Small intestine (tissue), 7 donors: ENCODE measurements around the gene BACH2. TPM values are rescaled to one million over a fixed set of nuclear protein-coding genes. Genes with fewer than 3 reads are reported as not detected.
"Not testable (repeated sequence)": the region's sequence is repeated elsewhere in the genome, so short reads cannot be mapped to it uniquely, and the experiment has no call there.

Experiments used
- DNase-seq, 2 donors: peaks; one replicate each; pipeline versions ENCODE4 v3.0.0 to v3.0.0-alpha.2; 2013
- FAIRE-seq: peaks from 2 replicates; lab custom pipeline; 2012; peaks lifted over from hg19 to GRCh38; lab: Jason Lieb, UNC
- H3K27ac ChIP-seq, 3 donors: one replicate each; pipeline ENCODE4 v1.5.1; 2013; ENCODE audit warnings: low read length in 2 of 3, mild to moderate bottlenecking in 2 of 3, control low read depth in 1 of 3, inconsistent platforms in 1 of 3, low read depth in 1 of 3, moderate library complexity in 1 of 3
- H3K27me3 ChIP-seq, 3 donors: one replicate each; pipeline ENCODE4 v1.6.1; 2013; ENCODE audit warnings: low read length in 3 of 3, inconsistent platforms in 1 of 3; ENCODE audit not compliant: control insufficient read depth in 3 of 3, insufficient read depth in 3 of 3
- H3K36me3 ChIP-seq, 3 donors: one replicate each; pipeline ENCODE4 v1.6.1; 2013; ENCODE audit warnings: low read length in 3 of 3, inconsistent platforms in 1 of 3, low read depth in 1 of 3, mild to moderate bottlenecking in 1 of 3, moderate library complexity in 1 of 3; ENCODE audit not compliant: control insufficient read depth in 3 of 3, insufficient read depth in 2 of 3
- H3K4me1 ChIP-seq, 3 donors: one replicate each; pipeline ENCODE4 v1.6.1; 2013; ENCODE audit warnings: low read length in 2 of 3, inconsistent platforms in 1 of 3, low read depth in 1 of 3, mild to moderate bottlenecking in 1 of 3, moderate library complexity in 1 of 3; ENCODE audit not compliant: control insufficient read depth in 3 of 3, insufficient read depth in 2 of 3
- H3K4me3 ChIP-seq, 3 donors: one replicate each; pipeline ENCODE4 v1.5.1; 2013; ENCODE audit warnings: low read length in 3 of 3, control low read depth in 1 of 3, inconsistent platforms in 1 of 3, low read depth in 1 of 3, mild to moderate bottlenecking in 1 of 3, moderate library complexity in 1 of 3
- H3K9me3 ChIP-seq, 2 donors: one replicate each; pipeline ENCODE4 v1.6.1; 2013; ENCODE audit warnings: low read depth in 1 of 2, low read length in 1 of 2; ENCODE audit not compliant: control insufficient read depth in 2 of 2, insufficient read depth in 1 of 2
- WGBS, 3 donors: extraction: QIAGEN DNeasy Blood & Tissue Kit; methylation state at CpG; one replicate each; pipeline ENCODE4 v1.1.7; 2013; 5-methylcytosine and 5-hydroxymethylcytosine counted together
- polyA plus RNA-seq, 4 donors: library from polyadenylated mRNA; stranded (reverse) in 3 of 4; unstranded in 1 of 4; fragments of 200-250 nt in 3 of 4; fragments of 120-200 nt in 1 of 4; gene quantifications; one replicate each; pipeline versions ENCODE4 v1.2.1 to v1.2.3, GENCODE V29; 2013
- donor health status: healthy with polysubstance abuse.
- donor health status: control.
- donor health status: control.
- donor health status: Bipolar disorder and iron deficiency.
- donor health status: healthy.

BACH2 gene
- polyA plus RNA-seq, 4 donors: under 0.01 to 1.4 (median 0.67) TPM; not detected in 1

GRCh38 chr6:90173262-90173925 is 123.2 kb downstream of the BACH2 start:
- 64 to 74% (median 65%) methylated on average over 3 of the region's 3 CpGs for WGBS, 3 donors
- no peaks in the 10 kb centered on the region for H3K9me3 ChIP-seq
- no peak for FAIRE-seq

GRCh38 chr6:90170601-90171000 is 126.0 kb downstream of the BACH2 start:
- H3K4me1 ChIP-seq: no peaks in the 10 kb centered on the region
- DNase-seq: no peak
- H3K9me3 ChIP-seq: no peaks in the 10 kb centered on the region
- FAIRE-seq: no peak
- no peaks in the 10 kb centered on the region for H3K36me3 ChIP-seq
- no peak overlapping the region for H3K27ac ChIP-seq
- H3K27me3 ChIP-seq: no peaks in the 10 kb centered on the region
- no peak overlapping the region for H3K4me3 ChIP-seq

More at GRCh38 chr6:90173262-90173925, 123.2 kb downstream of the BACH2 start:
- Histone ChIP-seq H3K4me1 (no peaks in the 10 kb centered on the region), H3K27ac (no peak overlapping the region), H3K27me3 (no peaks in the 10 kb centered on the region), H3K36me3 (no peaks in the 10 kb centered on the region), H3K4me3 (no peak overlapping the region)
- DNase-seq: no peak

GRCh38 chr6:90169374-90169773 is 127.3 kb downstream of the BACH2 start:
- H3K4me3 ChIP-seq: no peak overlapping the region
- no peak overlapping the region for H3K27ac ChIP-seq
- no peak for DNase-seq
- WGBS, 3 donors: 46 to 54% (median 48%) methylated on average over 4 of the region's 4 CpGs
- no peak for FAIRE-seq
- no peaks in the 10 kb centered on the region for H3K27me3 ChIP-seq
- H3K36me3 ChIP-seq: no peaks in the 10 kb centered on the region
- no peaks in the 10 kb centered on the region for H3K9me3 ChIP-seq
- no peaks in the 10 kb centered on the region for H3K4me1 ChIP-seq

GRCh38 chr6:90168693-90169131 is 127.9 kb downstream of the BACH2 start:
- Histone ChIP-seq H3K9me3 (no peaks in the 10 kb centered on the region), H3K4me1 (no peaks in the 10 kb centered on the region), H3K36me3 (no peaks in the 10 kb centered on the region), H3K27me3 (no peaks in the 10 kb centered on the region), H3K27ac (no peak overlapping the region), H3K4me3 (no peak overlapping the region)
- FAIRE-seq (no peak), DNase-seq (no peak)
- WGBS, 3 donors: 43 to 51% (median 46%) methylated on average over 4 of the region's 4 CpGs

- H3K27me3 ChIP-seq: no peaks in the 10 kb centered on the region
- no peak overlapping the region for H3K4me3 ChIP-seq
- H3K4me1 ChIP-seq: no peaks in the 10 kb centered on the region
- H3K27ac ChIP-seq: no peak overlapping the region
- H3K36me3 ChIP-seq: no peaks in the 10 kb centered on the region
- 86 to 92% (median 87%) methylated on average over 4 of the region's 4 CpGs for WGBS, 3 donors
- no peaks in the 10 kb centered on the region for H3K9me3 ChIP-seq
- DNase-seq (no peak), FAIRE-seq (no peak)
Measured at GRCh38 chr6:90167514-90168379, 128.9 kb downstream of the BACH2 start.

- H3K27me3 ChIP-seq, H3K36me3 ChIP-seq, H3K9me3 ChIP-seq, DNase-seq, H3K27ac ChIP-seq, FAIRE-seq, H3K4me1 ChIP-seq, H3K4me3 ChIP-seq: not testable (repeated sequence)
- 86 to 91% (median 87%) methylated on average over 6 to 7 of the region's 7 CpGs for WGBS, 3 donors
Measured at GRCh38 chr6:90166155-90166924, 130.3 kb downstream of the BACH2 start.

- no peaks in the 10 kb centered on the region for H3K4me1 ChIP-seq
- H3K27me3 ChIP-seq: no peaks in the 10 kb centered on the region
- H3K9me3 ChIP-seq: no peaks in the 10 kb centered on the region
- H3K36me3 ChIP-seq: no peaks in the 10 kb centered on the region
- 72 to 74% (median 72%) methylated on average over 8 of the region's 8 CpGs for WGBS, 3 donors
- FAIRE-seq (no peak), DNase-seq (no peak)
- H3K4me3 ChIP-seq: no peak overlapping the region
- no peak overlapping the region for H3K27ac ChIP-seq
Measured at GRCh38 chr6:90162648-90163387, 133.8 kb downstream of the BACH2 start.

- Histone ChIP-seq H3K9me3 (no peaks in the 10 kb centered on the region), H3K36me3 (no peaks in the 10 kb centered on the region), H3K4me1 (no peaks in the 10 kb centered on the region), H3K27me3 (no peaks in the 10 kb centered on the region), H3K4me3 (no peak overlapping the region), H3K27ac (no peak overlapping the region)
- FAIRE-seq (no peak), DNase-seq (no peak)
- 42 to 50% (median 44%) methylated on average over 3 of the region's 3 CpGs for WGBS, 3 donors
Measured at GRCh38 chr6:90160013-90160412, 136.6 kb downstream of the BACH2 start.
